ES-I3 (cell line): ENCODE measurements around the gene BGLAP.

ENCODE experiments used
- H3K36me3 ChIP-seq: 2 replicates; pipeline ENCODE4 v1.6.1; 2013; ENCODE audit warnings: mild to moderate bottlenecking, low read length, control low read depth, moderate library complexity; ENCODE audit not compliant: insufficient read depth
- H3K4me1 ChIP-seq: 2 replicates; pipeline ENCODE4 v1.6.1; 2013; ENCODE audit warnings: mild to moderate bottlenecking, control low read depth, low read length; ENCODE audit not compliant: insufficient read depth
- H3K9ac ChIP-seq: 2 replicates; pipeline ENCODE4 v1.6.1; 2013; ENCODE audit warnings: low read depth, mild to moderate bottlenecking, low read length, moderate library complexity
- H3K9me3 ChIP-seq: 2 replicates; pipeline ENCODE4 v1.6.1; 2013; ENCODE audit warnings: mild to moderate bottlenecking, low read length, moderate library complexity; ENCODE audit not compliant: control insufficient read depth, insufficient read depth

BGLAP gene

DNA sequence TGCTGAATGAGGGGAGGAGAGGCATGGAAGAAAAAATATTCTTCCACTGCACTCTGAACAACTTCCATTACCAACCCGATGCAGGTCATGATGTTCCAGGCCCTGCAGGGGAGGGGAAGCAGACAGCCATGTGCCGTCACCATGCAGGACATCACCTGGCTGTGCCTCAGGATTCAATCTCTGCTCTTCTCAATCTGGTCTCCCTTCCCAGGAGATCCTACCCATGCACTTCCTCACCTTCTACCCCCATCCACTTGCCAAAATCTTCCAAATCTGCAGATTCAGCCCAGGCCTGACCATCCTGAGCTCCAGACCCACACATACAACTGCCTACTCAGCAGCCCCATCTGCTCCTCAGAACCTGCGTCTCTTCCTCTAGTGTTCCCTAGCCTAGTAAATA, 11.7 kb downstream of the BGLAP start:
- H3K9ac ChIP-seq, result no peak overlapping the region
- no peaks in the 10 kb centered on the region for H3K4me1 ChIP-seq
- H3K36me3 ChIP-seq, result peaks cover 38% of the 10 kb centered on the region
- no peaks in the 10 kb centered on the region for H3K9me3 ChIP-seq

DNA sequence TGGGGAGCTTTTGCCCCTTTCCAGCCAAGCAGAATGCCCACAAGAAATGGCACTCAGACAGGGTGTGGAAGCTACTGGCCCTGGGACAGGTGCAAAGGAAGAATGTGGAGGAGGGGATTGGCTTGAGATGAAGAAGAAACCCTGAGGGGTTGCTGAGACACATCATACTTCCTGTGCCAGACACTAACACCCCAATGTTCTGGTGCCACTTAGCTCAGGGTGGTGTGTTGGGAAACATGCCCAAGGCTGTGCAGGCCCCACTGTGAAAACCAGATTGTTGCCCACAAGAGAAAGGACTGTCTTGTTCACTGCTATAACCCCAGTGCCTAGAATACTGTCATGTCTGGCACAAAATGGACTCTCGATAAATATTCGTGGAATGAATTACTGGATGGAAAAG, 15.7 kb downstream of the BGLAP start:
- Histone ChIP-seq H3K4me1 (no peaks in the 10 kb centered on the region), H3K36me3 (peaks cover 57% of the 10 kb centered on the region), H3K9ac (no peak overlapping the region), H3K9me3 (no peaks in the 10 kb centered on the region)

DNA sequence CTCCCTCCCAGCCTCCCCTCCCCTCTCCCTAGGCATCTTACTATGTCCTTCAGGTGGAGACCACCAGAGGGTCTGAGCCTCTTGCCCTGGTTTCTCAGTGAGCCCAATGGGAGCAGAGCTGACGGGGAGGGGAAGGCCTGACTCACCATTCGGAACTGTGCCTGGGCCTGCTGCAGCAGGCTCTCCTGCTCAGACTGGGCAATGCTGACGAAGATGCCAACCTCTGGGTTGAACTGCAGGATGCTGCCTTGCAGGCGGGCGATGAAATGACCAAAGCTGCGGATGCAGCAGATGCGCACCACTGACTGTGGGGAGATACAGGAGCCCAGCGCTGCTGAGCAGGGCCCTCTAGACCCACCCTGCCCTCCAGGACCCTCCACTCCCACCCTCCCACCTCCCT, 16.9 kb downstream of the BGLAP start:
- H3K4me1 ChIP-seq, result no peaks in the 10 kb centered on the region
- no peaks in the 10 kb centered on the region for H3K9me3 ChIP-seq
- H3K36me3 ChIP-seq, result peaks cover 60% of the 10 kb centered on the region

DNA sequence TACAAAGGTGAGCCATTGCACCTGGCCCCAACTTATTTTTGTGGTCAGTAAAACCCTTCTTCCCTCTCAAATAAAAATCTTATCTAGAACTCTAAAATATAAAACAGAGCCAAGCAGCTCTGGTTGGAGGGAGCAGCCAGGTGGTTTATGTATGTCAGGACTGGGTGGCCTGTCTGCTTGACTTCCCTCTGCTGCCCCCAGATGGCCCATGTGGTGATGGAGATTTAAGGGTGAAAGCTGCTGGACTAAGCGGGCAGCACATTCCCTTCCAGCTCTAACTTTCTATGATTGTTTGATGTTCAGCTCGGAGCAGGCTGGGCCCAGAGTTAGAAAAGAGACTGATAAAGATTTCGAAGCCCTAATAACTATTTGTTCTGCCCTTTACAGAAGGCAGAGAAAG, 17.8 kb downstream of the BGLAP start:
- no peaks in the 10 kb centered on the region for H3K9me3 ChIP-seq
- H3K36me3 ChIP-seq, result peaks cover 60% of the 10 kb centered on the region
- H3K9ac ChIP-seq, result no peak overlapping the region
- no peaks in the 10 kb centered on the region for H3K4me1 ChIP-seq

More for the DNA sequence above, 16.9 kb downstream of the BGLAP start:
- no peak overlapping the region for H3K9ac ChIP-seq

DNA sequence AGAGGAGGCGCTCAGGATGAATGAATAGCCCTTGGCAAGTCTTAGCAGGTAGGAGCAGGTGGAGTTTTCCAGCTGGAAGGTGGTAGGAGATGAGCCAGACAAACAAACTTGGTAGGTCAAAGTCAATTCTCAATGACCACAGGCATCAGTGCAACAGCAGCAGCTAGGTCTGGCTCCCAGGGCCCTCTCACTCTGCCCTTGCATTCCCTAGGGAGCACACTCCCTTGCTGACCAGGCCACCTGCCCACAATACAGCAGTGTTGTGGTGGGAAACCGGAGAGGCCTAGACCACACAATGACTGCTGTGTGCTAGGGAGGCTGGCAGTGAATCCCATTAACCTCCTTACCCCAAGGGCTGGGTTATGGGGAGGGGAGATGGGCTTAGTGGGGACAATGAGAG, 18.9 kb downstream of the BGLAP start:
- no peak overlapping the region for H3K9ac ChIP-seq
- H3K36me3 ChIP-seq, result peaks cover 64% of the 10 kb centered on the region
- H3K4me1 ChIP-seq, result no peaks in the 10 kb centered on the region
- H3K9me3 ChIP-seq, result no peaks in the 10 kb centered on the region

DNA sequence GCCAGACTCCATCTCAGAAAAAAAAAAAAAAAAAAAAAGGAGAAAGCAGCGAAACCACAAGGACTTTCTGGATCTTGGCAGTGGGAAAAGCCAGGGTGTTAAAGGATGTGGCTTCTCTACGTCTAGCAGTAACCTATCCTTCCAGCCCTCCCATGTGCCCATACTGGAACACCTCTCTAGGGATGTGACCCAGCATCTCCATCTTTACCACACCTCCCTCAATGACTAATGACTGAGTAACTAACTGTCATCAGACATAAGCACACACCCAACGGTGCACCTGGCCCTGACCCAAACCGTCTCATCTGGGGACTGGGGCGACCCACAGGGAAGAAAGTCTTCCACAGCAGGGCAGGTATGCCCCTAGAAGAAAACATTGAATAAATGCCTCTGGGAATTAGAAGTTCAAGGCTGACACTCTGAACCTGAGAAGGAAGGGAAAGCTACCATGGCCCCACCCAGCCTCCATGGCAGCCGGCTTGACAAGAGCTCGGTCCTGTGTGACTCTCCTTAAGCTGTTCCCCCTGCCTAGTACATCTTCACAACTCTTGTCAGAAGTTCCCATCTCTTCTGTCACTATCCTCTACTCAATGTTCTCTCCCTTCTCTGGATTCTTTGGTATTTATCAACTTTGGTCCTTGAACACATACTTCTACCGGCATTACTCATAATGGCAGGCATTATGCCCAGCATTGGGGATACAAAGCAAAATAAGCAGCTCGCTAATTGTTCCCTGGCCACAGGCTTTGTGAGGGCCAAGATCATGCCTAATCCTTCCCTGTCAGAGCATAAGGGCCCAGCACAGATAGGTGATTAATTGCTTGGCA, 20.7 kb downstream of the BGLAP start:
- Histone ChIP-seq H3K36me3 (peaks cover 58% of the 10 kb centered on the region), H3K9me3 (no peaks in the 10 kb centered on the region), H3K9ac (no peak overlapping the region), H3K4me1 (no peaks in the 10 kb centered on the region)

DNA sequence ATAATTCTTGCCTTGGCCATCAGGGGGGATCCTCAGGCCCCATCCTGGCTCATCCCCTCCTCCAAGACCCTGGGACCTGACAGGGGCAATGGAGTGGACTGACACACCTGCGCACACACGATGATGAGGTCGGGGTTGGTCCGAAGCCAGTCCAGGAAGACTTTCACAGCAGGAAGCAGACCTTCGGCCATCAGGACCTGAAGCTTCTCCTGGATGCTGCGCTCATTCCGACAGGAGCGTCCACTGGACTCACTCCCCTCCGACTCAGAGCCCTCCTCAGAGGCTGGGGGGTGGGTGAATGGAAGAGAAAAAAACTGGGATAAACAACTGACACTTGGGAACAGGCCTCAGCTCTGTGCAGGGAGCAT, 21.3 kb downstream of the BGLAP start:
- Histone ChIP-seq H3K4me1 (no peaks in the 10 kb centered on the region), H3K36me3 (peaks cover 57% of the 10 kb centered on the region), H3K9me3 (no peaks in the 10 kb centered on the region), H3K9ac (no peak overlapping the region)

DNA sequence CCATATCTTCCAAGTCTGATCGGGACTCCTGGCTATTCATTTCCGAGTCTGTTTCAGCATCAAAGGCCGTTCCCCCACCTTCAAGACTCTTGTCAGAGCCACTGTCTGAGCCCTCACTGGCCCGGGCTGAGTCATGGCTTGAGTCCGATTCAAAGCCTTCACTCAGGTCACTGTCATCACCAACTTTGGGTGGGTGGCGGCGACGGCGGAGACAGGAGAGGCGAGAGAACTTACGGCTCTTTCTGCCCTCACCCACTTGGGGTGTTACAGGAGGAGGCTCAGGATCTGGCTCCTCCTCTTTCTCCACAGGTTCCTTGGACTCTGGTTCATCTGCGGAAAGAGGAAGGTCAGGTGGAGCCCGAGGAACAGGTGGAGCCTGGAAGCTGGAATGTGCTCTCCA, 24.1 kb downstream of the BGLAP start:
- no peak overlapping the region for H3K9ac ChIP-seq
- H3K36me3 ChIP-seq, result peaks cover 46% of the 10 kb centered on the region
- no peaks in the 10 kb centered on the region for H3K4me1 ChIP-seq
- no peaks in the 10 kb centered on the region for H3K9me3 ChIP-seq

DNA sequence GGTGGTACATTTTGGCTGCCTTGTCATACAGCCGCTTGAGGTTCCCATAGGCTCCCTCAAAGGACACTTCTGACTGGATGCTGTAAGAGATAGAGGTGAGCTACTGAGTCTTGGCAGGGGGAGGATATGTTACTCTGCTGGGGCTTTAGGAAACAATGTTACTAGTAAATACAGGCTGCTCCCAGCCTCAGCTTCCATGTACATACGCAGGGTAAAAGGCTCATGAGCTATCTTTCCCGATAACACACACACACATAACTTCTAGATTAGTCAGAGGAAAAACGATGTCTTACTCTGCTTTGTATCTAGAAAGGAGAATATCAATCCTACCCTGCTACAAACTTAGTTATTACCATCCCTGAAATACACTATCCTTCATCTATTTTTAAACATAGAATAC, 26.4 kb downstream of the BGLAP start:
- Histone ChIP-seq H3K4me1 (no peaks in the 10 kb centered on the region), H3K9me3 (no peaks in the 10 kb centered on the region), H3K36me3 (peaks cover 43% of the 10 kb centered on the region), H3K9ac (no peak overlapping the region)

DNA sequence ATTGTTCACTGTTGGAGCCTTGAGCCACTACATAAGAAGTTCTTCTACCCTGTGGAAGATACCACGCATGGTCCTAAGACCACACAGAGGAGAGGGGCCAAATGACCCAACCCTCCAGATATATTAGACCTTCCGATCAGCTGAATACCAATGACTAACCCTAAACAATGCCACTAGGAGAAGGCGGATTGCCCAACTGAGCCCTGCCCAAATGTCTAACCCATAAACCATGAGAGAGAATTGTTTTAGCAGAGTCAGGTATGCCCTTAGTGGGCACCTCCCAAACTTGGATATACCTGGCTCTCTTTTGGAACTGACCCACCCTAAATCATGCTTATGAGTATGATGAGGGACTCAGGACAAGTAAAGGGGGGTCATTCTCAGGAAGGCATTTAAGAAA, 28.3 kb downstream of the BGLAP start:
- Histone ChIP-seq H3K4me1 (no peaks in the 10 kb centered on the region), H3K9ac (no peak overlapping the region), H3K9me3 (no peaks in the 10 kb centered on the region), H3K36me3 (peaks cover 54% of the 10 kb centered on the region)

DNA sequence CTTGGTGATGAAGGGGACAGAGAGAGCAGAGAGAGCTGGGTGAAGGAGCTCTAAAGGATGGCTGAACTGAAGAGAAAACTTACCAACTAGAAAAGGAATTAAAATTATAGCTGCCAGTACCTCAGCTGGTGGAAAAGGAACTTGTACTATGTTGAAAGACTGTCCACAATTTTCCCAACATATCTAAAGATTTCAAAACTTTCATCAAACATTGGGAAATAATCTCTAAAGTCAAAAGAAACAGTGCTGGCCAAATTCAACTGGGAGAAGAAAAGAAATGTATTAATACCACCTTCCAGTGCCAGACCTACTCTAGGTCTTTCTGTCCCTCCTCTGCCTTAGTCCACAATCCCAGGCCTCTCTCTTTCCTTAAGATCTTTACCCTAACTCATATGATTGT, 34.5 kb downstream of the BGLAP start:
- Histone ChIP-seq H3K9ac (no peak overlapping the region), H3K36me3 (peaks cover 48% of the 10 kb centered on the region), H3K9me3 (no peaks in the 10 kb centered on the region), H3K4me1 (no peaks in the 10 kb centered on the region)

DNA sequence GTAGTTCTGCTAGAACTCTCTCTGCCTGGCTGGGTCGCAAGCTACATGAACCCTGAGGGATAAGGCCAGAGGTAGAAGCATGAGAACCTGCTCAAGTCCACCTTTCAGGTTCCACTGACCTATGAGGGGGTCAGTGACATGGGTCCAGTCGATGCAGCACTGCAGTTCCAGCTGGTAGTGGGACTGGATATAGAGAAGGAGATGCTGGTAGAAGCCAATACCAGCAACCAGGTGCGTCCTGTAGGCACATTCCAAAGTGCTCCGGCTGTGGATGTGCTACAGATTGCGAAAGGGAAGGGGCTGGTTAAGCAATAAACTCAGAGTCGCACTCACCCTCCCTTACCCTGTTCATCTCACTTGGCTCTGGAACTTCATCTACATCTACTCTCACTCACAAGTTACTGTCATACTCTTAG, 35.0 kb downstream of the BGLAP start:
- Histone ChIP-seq H3K4me1 (no peaks in the 10 kb centered on the region), H3K9ac (no peak overlapping the region), H3K36me3 (peaks cover 48% of the 10 kb centered on the region), H3K9me3 (no peaks in the 10 kb centered on the region)

DNA sequence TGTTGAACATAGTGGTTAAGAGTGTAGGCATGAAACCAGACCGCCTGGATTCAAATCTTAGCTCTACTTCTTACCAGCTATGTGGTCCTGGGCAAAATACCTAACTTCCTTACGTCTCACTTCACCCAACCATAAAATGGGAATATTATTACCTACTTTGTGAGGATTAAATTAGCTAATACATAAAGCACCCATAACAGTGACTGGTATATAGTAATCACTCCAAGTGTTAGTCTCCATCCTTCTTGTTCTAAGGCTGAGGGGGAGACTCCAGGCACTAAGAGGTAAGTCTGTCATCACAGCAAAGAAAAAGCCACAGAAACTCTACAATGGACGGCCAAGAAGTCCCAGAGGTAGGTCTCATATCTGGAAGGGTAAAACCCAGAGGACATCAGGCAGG, 37.9 kb downstream of the BGLAP start:
- Histone ChIP-seq H3K36me3 (peaks cover 30% of the 10 kb centered on the region), H3K9me3 (no peaks in the 10 kb centered on the region), H3K9ac (no peak overlapping the region)

DNA sequence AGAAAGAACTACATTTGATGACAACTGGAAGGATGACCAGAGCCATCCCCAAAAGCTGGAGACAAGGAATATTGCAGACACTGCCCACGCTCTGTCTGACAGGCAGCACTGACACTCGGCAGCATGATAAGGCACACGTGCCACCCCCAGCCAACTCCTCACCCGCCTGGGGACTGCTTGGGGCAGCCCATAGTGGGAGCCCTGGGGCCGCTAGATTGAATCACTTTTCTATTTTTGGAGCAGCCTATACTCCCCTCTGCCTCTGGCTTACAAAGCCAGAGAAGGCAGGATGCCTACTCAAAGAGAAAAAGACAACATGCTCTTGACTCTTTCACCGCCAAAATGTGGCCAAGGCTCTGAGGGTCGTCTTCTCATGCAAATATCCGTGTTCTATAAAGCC, 39.3 kb downstream of the BGLAP start:
- H3K36me3 ChIP-seq, result peaks cover 21% of the 10 kb centered on the region
- H3K4me1 ChIP-seq, result peaks cover 8% of the 10 kb centered on the region; the same call in 1 of the 2 replicates
- H3K9me3 ChIP-seq, result no peaks in the 10 kb centered on the region
- H3K9ac ChIP-seq, result peak overlapping the region; percentile 56

More for the DNA sequence above, 37.9 kb downstream of the BGLAP start:
- peaks cover 8% of the 10 kb centered on the region; the same call in 1 of the 2 replicates for H3K4me1 ChIP-seq

DNA sequence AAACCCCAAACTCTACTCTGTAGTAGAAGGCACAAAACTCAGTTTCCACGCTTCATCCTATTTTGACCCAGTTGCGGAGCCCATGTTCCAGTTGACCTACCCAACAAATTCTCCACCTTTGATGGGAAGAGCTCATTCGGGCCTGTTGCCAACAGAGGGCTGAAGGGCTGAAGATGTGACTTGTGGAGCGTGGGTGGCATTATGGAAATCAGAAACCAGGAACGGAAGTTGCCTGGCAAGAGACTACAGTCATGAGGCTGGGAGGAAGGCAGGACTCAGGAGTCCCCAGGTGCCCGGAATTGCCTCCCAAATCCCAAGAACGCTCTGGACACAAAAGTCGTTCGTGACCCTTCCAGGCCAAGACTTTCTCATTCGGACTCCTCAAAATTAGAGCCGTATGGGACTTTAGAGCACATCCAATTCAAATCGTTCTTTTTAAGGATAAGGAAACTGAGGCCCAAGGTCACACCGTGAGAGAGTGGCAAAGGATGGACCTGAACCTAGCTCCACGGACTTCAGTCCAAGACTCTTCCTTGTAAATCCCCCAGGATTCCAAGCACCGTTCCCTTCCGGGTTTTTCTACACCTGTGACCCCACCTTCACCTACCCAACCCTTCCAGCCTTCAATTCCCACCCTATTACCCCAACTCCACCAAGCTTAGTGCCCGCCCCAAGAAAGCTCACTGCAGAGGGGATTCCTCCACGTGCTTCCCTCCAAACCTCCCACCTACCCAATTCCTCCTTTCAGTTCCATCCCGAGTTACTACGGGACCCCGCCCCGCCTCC, 39.9 kb downstream of the BGLAP start:
- Histone ChIP-seq H3K4me1 (peaks cover 8% of the 10 kb centered on the region; the same call in 1 of the 2 replicates), H3K9ac (peak overlapping the region; percentile 56), H3K36me3 (peaks cover 18% of the 10 kb centered on the region)

More for the DNA sequence above, 39.9 kb downstream of the BGLAP start:
- H3K9me3 ChIP-seq, result no peaks in the 10 kb centered on the region
